Breast epithelium (tissue), 3 donors: ENCODE results near the gene SMARCA4.

Experiments used
- POLR2A ChIP-seq: fragments of 450-650 bp; IDR thresholded peaks from one replicate; pipeline ENCODE4 v1.6.1; 2016; ENCODE audit warnings: antibody characterized with exemption, mild to moderate bottlenecking, moderate library complexity
- TF ChIP-seq, protein P1 (sequence below), 3 donors: fragments of 450-650 bp; IDR thresholded peaks; one replicate each; pipeline ENCODE4 v1.5.1; 2016 to 2017; ENCODE audit warnings: antibody characterized with exemption in 3 of 3, mild to moderate bottlenecking in 3 of 3, moderate library complexity in 3 of 3

DNA sequence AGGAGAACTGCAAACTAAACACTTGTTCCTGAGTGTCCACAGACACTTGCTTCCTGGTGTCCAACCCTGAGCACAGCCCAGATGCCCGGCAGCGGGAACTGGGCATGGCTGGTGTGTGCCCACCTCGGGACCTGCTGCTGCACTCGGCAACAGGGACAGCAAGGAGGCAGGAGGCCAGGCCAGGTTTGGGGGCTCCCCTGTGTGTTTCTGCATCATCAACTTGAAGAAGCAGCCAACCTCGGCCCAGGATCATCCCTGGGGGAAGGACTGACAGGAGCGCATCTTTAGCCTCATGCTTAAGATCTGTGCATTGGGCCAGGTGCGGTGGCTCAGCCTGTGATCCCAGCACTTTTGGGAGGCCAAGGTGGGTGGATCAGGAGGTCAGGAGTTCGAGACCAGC is 93.4 kb downstream of the SMARCA4 start:
- TF ChIP-seq, protein P1, sequence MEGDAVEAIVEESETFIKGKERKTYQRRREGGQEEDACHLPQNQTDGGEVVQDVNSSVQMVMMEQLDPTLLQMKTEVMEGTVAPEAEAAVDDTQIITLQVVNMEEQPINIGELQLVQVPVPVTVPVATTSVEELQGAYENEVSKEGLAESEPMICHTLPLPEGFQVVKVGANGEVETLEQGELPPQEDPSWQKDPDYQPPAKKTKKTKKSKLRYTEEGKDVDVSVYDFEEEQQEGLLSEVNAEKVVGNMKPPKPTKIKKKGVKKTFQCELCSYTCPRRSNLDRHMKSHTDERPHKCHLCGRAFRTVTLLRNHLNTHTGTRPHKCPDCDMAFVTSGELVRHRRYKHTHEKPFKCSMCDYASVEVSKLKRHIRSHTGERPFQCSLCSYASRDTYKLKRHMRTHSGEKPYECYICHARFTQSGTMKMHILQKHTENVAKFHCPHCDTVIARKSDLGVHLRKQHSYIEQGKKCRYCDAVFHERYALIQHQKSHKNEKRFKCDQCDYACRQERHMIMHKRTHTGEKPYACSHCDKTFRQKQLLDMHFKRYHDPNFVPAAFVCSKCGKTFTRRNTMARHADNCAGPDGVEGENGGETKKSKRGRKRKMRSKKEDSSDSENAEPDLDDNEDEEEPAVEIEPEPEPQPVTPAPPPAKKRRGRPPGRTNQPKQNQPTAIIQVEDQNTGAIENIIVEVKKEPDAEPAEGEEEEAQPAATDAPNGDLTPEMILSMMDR (IDR thresholded peaks at IDR 0.05): no peak
- no peak for TF ChIP-seq POLR2A
